ENCODE measurements around the gene C15orf39. TPM values are rescaled to one million over a fixed set of nuclear protein-coding genes. Genes with fewer than 3 reads are reported as not detected.

The C15orf39 gene
- total and polyA plus RNA-seq, 2 of the 13 experiments (the other 11 are each of a cell fraction or from before 2014, with no cell fraction given), result 6.2 to 13.5 TPM

GRCh38 chr15:75201616-75202250 lies at the start of gene C15orf39 (continued):
- TF ChIP-seq GRHL1 (CRISPR knock-in tag; conservative IDR thresholded peaks at IDR 0.05) (no peak), PRDM10 (CRISPR knock-in tag; IDR thresholded peaks at IDR 0.05; ENCODE audit: low read depth) (no peak), ZZZ3 (CRISPR knock-in tag; IDR thresholded peaks at IDR 0.05; ENCODE audit: borderline replicate concordance) (no peak), HNRNPLL (IDR thresholded peaks at IDR 0.05; ENCODE audit: low read depth, low read length, poor library complexity, severe bottlenecking) (peak; percentile 81), MEIS1 (CRISPR knock-in tag; IDR thresholded peaks at IDR 0.05; ENCODE audit: borderline replicate concordance) (no peak), TRIM24 (CRISPR knock-in tag; IDR thresholded peaks at IDR 0.05) (no peak), WIZ (CRISPR knock-in tag; IDR thresholded peaks at IDR 0.05) (no peak), ZNF263 (CRISPR knock-in tag; IDR thresholded peaks at IDR 0.05) (peak; percentile 67; the same call in 1 of the 2 replicates), E2F2 (CRISPR knock-in tag; IDR thresholded peaks at IDR 0.05; ENCODE audit: borderline replicate concordance) (no peak), KLF16 (CRISPR knock-in tag; IDR thresholded peaks at IDR 0.05) (0 out of 4 replicates have a peak, but pooled peaks of 1 of the 2 experiments have one; percentile 13), BHLHE40 (IDR thresholded peaks at IDR 0.05; ENCODE audit: low read length) (no peak), ZNF614 (CRISPR knock-in tag; IDR thresholded peaks at IDR 0.05; ENCODE audit: borderline replicate concordance) (0 out of 2 replicates have a peak, but pooled peaks have one; percentile 41), KDM2A (CRISPR knock-in tag; IDR thresholded peaks at IDR 0.05; ENCODE audit: borderline replicate concordance, low read depth) (peak; percentile 75; the same call in 1 of the 2 replicates), ZNF235 (CRISPR knock-in tag; IDR thresholded peaks at IDR 0.05; ENCODE audit: borderline replicate concordance) (peak; percentile 9; the same call in 1 of the 2 replicates), ZNF207 (IDR thresholded peaks at IDR 0.05; ENCODE audit: borderline replicate concordance) (no peak), NR2F6 (IDR thresholded peaks at IDR 0.05) (no peak), NR2F6 (CRISPR knock-in tag; IDR thresholded peaks at IDR 0.05) (no peak; the same call in 1 of the 2 replicates), HNF4A (CRISPR knock-in tag; IDR thresholded peaks at IDR 0.05) (no peak), GATAD1 (CRISPR knock-in tag; IDR thresholded peaks at IDR 0.05) (peak; percentile 16; the same call in 1 of the 2 replicates), ZFY (CRISPR knock-in tag; IDR thresholded peaks at IDR 0.05) (peak; percentile 94), ZNF766 (CRISPR knock-in tag; IDR thresholded peaks at IDR 0.05; ENCODE audit: borderline replicate concordance) (peak; percentile 78)
- TF ChIP-seq, protein P1, sequence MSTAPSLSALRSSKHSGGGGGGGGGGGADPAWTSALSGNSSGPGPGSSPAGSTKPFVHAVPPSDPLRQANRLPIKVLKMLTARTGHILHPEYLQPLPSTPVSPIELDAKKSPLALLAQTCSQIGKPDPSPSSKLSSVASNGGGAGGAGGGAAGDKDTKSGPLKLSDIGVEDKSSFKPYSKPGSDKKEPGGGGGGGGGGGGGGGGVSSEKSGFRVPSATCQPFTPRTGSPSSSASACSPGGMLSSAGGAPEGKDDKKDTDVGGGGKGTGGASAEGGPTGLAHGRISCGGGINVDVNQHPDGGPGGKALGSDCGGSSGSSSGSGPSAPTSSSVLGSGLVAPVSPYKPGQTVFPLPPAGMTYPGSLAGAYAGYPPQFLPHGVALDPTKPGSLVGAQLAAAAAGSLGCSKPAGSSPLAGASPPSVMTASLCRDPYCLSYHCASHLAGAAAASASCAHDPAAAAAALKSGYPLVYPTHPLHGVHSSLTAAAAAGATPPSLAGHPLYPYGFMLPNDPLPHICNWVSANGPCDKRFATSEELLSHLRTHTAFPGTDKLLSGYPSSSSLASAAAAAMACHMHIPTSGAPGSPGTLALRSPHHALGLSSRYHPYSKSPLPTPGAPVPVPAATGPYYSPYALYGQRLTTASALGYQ (CRISPR knock-in tag; IDR thresholded peaks at IDR 0.05), result peak; percentile 34; the same call in 1 of the 2 replicates

All from HepG2 (cell line).